DND-41 (cell line): ENCODE results near the gene HMMR.

Source experiments
- ATAC-seq: fragments of 200-7000 bp; cut with Tn5 transposase; 3 replicates; pipeline ENCODE4 v1.9.1; 2021; ENCODE audit warnings: low read depth; ENCODE audit not compliant: insufficient read depth
- DNase-seq: peaks from one replicate; pipeline ENCODE4 v3.0.0-alpha.2; 2020
- H2AFZ ChIP-seq: 2 replicates; pipeline ENCODE4 v1.6.0; 2012; ENCODE audit warnings: low read depth, low read length
- H3K27ac ChIP-seq: 2 replicates; pipeline ENCODE4 v1.5.1; 2012; ENCODE audit warnings: low read length, inconsistent platforms
- H3K27me3 ChIP-seq: fragments of 200-600 bp; sonication (generic); 2 replicates; pipeline ENCODE4 v1.6.0; 2012; ENCODE audit warnings: low read length, mild to moderate bottlenecking, inconsistent platforms; ENCODE audit not compliant: insufficient read depth, poor library complexity
- H3K36me3 ChIP-seq: 2 replicates; pipeline ENCODE4 v1.5.1; 2012; ENCODE audit warnings: low read length, inconsistent platforms; ENCODE audit not compliant: insufficient read depth
- H3K4me1 ChIP-seq: 2 replicates; pipeline ENCODE4 v1.5.1; 2012; ENCODE audit warnings: mild to moderate bottlenecking, low read length; ENCODE audit not compliant: insufficient read depth
- H3K4me2 ChIP-seq: 2 replicates; pipeline ENCODE4 v1.6.0; 2012; ENCODE audit warnings: mild to moderate bottlenecking, moderate library complexity, low read length, inconsistent platforms; ENCODE audit not compliant: insufficient read depth
- H3K4me3 ChIP-seq, 2 experiments: fragments of 200-600 bp in 1 of 2; shearing (Covaris generic) in 1 of 2; 2 replicates each; pipeline ENCODE4 v1.5.1; 2012 to 2016; ENCODE audit warnings: inconsistent platforms in 2 of 2, low read length in 2 of 2, mild to moderate bottlenecking in 2 of 2, low read depth in 1 of 2, moderate library complexity in 1 of 2
- H3K79me2 ChIP-seq: 2 replicates; pipeline ENCODE4 v1.6.0; 2012; ENCODE audit warnings: low read length, inconsistent platforms; ENCODE audit not compliant: insufficient read depth
- H3K9ac ChIP-seq: 2 replicates; pipeline ENCODE4 v1.6.0; 2012; ENCODE audit warnings: low read depth, mild to moderate bottlenecking, inconsistent platforms, low read length, moderate library complexity
- H3K9me3 ChIP-seq: 2 replicates; pipeline ENCODE4 v1.5.1; 2012; ENCODE audit warnings: low read length, moderate library complexity, mild to moderate bottlenecking, inconsistent platforms; ENCODE audit not compliant: insufficient read depth, severe bottlenecking
- H4K20me1 ChIP-seq: 2 replicates; pipeline ENCODE4 v1.6.0; 2012; ENCODE audit warnings: low read length; ENCODE audit not compliant: insufficient read depth
- EZH2 ChIP-seq: IDR thresholded peaks from 3 replicates; pipeline ENCODE4 v1.6.1; 2012; ENCODE audit warnings: borderline replicate concordance, low read depth, mild to moderate bottlenecking, moderate library complexity, low read length, inconsistent platforms; ENCODE audit not compliant: severe bottlenecking
- TF ChIP-seq, protein P1 (sequence below): IDR thresholded peaks from 2 replicates; pipeline ENCODE4 v1.5.1; 2012; ENCODE audit warnings: borderline replicate concordance, low read length, moderate library complexity, mild to moderate bottlenecking; ENCODE audit not compliant: poor library complexity, severe bottlenecking; ENCODE audit errors: extremely low read depth

The HMMR gene

DNA sequence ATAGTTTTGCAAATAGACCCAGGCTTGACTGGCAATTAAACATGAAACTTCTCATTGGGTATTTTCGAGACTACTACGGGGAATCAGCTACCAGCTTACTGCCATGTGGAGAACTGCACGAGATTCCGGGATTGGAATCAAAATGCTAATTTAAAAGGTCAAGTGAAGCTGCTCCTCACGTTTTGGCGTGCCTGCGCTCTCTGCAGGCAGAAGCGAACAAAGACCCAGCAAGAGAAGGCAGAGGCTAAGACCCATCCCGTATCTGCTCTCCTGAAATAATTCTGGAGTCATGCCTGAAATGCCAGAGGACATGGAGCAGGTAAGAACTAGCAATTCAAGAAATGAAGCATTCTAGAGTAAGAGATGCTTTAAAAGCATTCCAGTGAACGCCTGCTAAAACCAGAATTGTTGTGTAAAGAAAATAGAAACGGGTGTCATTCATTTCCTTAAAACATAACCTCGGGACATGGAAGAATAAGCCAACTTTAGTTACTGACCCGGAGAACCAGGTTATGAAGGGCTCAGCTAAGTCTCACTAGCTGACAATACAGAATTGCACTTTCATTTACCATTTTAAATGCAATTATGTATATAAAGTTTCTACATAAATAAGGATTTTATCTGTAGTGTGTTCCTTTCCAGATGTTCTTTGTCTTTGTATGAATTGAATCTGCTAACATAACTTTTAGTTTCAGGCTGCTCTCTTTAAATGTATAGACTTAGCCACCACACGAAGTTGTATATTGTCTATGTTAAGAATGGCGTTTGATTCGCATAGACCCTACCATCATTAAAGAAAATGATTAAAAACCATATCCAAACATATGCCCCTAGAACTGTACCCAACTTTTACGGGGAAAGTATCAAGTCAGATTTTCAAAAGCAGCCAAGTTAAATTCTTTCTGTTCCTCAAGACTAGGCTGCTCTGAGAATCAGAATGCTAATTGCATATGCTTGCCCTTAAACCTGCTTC is 43.0 kb downstream of the HMMR start:
- H3K9ac ChIP-seq, result peak overlapping the region; percentile 70
- peaks cover 31% of the 10 kb centered on the region for H3K4me1 ChIP-seq
- ATAC-seq, result peak; percentile 43
- H3K36me3 ChIP-seq, result no peaks in the 10 kb centered on the region
- peaks cover 11% of the 10 kb centered on the region; the same call in 1 of the 2 replicates for H4K20me1 ChIP-seq
- no peak for TF ChIP-seq EZH2
- TF ChIP-seq, protein P1, sequence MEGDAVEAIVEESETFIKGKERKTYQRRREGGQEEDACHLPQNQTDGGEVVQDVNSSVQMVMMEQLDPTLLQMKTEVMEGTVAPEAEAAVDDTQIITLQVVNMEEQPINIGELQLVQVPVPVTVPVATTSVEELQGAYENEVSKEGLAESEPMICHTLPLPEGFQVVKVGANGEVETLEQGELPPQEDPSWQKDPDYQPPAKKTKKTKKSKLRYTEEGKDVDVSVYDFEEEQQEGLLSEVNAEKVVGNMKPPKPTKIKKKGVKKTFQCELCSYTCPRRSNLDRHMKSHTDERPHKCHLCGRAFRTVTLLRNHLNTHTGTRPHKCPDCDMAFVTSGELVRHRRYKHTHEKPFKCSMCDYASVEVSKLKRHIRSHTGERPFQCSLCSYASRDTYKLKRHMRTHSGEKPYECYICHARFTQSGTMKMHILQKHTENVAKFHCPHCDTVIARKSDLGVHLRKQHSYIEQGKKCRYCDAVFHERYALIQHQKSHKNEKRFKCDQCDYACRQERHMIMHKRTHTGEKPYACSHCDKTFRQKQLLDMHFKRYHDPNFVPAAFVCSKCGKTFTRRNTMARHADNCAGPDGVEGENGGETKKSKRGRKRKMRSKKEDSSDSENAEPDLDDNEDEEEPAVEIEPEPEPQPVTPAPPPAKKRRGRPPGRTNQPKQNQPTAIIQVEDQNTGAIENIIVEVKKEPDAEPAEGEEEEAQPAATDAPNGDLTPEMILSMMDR, result peak; percentile 56
- no peaks in the 10 kb centered on the region for H3K27me3 ChIP-seq
- H3K27ac ChIP-seq, result peak overlapping the region; percentile 90
- H3K79me2 ChIP-seq, result peaks cover 48% of the 10 kb centered on the region
- H3K9me3 ChIP-seq, result no peaks in the 10 kb centered on the region
- DNase-seq, result peak; percentile 66
- peak overlapping the region; percentile 70 for H2AFZ ChIP-seq
- peak overlapping the region; percentile 50 to 83 for H3K4me3 ChIP-seq
- H3K4me2 ChIP-seq, result peak overlapping the region; percentile 72

DNA sequence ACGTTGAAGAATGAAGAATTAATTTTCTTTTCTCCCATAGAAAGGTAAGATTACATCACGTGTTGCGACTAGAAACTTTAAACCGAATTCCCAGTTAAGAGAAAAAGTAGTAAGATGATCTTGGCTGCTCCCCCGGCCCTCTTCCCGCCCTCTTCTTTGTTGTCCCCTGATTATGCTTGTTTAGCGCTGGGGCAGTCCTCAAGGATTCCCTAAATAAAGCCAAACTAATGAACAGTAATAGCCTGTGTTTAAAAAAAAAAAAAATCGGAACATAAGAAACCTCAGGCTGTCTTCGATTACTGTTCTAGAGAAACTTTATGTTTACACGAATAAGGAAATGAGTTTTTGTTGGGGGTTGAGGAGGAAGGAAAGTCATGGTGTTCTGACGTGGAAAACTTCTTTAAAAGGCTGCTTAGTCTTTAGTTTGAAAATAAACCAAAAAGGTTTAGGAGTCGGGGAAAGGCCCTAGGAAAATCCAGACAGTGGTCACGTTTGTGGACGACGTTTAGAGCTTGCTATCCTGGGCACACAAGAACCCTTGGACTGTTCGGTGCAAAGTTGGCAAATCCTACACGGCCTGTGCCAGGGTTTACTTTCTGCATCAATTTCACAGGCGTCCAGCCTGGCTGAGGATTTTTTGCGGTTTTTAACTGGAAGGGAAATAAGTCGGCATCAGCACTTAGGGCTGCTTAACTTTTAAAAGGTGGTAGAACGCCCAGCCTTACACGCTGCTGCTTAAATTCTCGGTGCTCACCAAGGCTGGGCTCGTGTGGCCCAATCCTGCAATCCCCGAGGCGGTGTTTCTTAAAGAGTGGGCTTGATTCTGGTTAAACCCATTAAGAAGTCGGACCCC is 43.9 kb downstream of the HMMR start:
- H3K27me3 ChIP-seq, result no peaks in the 10 kb centered on the region
- H4K20me1 ChIP-seq, result peaks cover 11% of the 10 kb centered on the region; the same call in 1 of the 2 replicates
- H2AFZ ChIP-seq, result peak overlapping the region; percentile 70
- peaks cover 57% of the 10 kb centered on the region for H3K79me2 ChIP-seq
- TF ChIP-seq, protein P1, result no peak
- no peak for TF ChIP-seq EZH2
- ATAC-seq, result peak; percentile 22
- peaks cover 31% of the 10 kb centered on the region for H3K4me1 ChIP-seq
- H3K4me2 ChIP-seq, result peak overlapping the region; percentile 72
- peak overlapping the region; percentile 70 for H3K9ac ChIP-seq
- H3K27ac ChIP-seq, result peak overlapping the region; percentile 90
- no peaks in the 10 kb centered on the region for H3K36me3 ChIP-seq
- no peaks in the 10 kb centered on the region for H3K9me3 ChIP-seq
- H3K4me3 ChIP-seq, result peak overlapping the region; percentile 50 to 83
- peak; percentile 38 for DNase-seq

DNA sequence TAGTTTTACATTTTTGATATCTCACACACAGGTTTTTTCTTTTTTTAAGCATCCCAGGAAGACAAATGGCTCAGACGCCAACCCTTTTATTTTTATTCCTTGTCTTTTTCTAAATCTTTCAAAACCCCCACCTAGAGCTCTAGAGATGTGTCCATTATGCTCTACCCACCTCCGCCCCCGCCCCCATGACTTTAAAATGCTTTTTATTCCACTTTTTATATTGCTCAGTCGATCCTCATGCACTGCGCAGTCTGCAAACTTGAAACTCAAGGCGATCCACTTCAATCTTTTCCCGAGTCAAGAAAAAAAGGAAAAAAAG is 44.6 kb downstream of the HMMR start:
- no peak for TF ChIP-seq EZH2
- TF ChIP-seq, protein P1, result no peak
- peaks cover 11% of the 10 kb centered on the region; the same call in 1 of the 2 replicates for H4K20me1 ChIP-seq
- ATAC-seq, result peak; percentile 18

More for the DNA sequence above, 44.6 kb downstream of the HMMR start:
- Histone ChIP-seq H3K4me2 (peak overlapping the region; percentile 72), H3K27me3 (no peaks in the 10 kb centered on the region), H3K4me1 (peaks cover 33% of the 10 kb centered on the region), H3K27ac (peak overlapping the region; percentile 90), H3K9me3 (no peaks in the 10 kb centered on the region), H3K79me2 (peaks cover 64% of the 10 kb centered on the region), H3K4me3 (peak overlapping the region; percentile 50 to 83; a peak in 3 of 4 replicates), H2AFZ (peak overlapping the region; percentile 51; the same call in 1 of the 2 replicates), H3K9ac (peak overlapping the region; percentile 70), H3K36me3 (no peaks in the 10 kb centered on the region)
- DNase-seq, result no peak
